Memory B cell (primary cell): ENCODE results near the gene TJAP1.

ENCODE experiments used
- ATAC-seq: fragments of 150-1000 bp; cut with Tn5 transposase; 2 replicates; pipeline ENCODE4 v1.10.0; 2021; ENCODE audit warnings: low read depth, mild to moderate bottlenecking, moderate library complexity
- DNase-seq, 2 donors: peaks; one replicate each; pipeline ENCODE4 v3.0.0; 2022; ENCODE audit warnings: low spot score in 2 of 2
- H3K27ac Mint-ChIP-seq: one replicate; pipeline ENCODE4 v1.8.0; 2022; ENCODE audit warnings: mild to moderate bottlenecking, moderate library complexity, mixed read lengths
- H3K27me3 Mint-ChIP-seq: one replicate; pipeline ENCODE4 v1.8.0; 2022; ENCODE audit warnings: mixed read lengths
- H3K36me3 Mint-ChIP-seq: one replicate; pipeline ENCODE4 v1.8.0; 2022; ENCODE audit warnings: mild to moderate bottlenecking, mixed read lengths
- H3K4me1 Mint-ChIP-seq: one replicate; pipeline ENCODE4 v1.8.0; 2022; ENCODE audit warnings: mixed read lengths
- H3K4me3 Mint-ChIP-seq: one replicate; pipeline ENCODE4 v1.8.0; 2022; ENCODE audit warnings: mild to moderate bottlenecking, moderate library complexity, mixed read lengths
- H3K9me3 Mint-ChIP-seq: one replicate; pipeline ENCODE4 v1.8.0; 2022; ENCODE audit warnings: mixed read lengths

TJAP1 gene

GRCh38 chr6:43509984-43510826 lies 32.8 kb downstream of the TJAP1 start, which contains the start of gene LRRC73:
Gene LRRC73 (minus strand): TSS chr6:43510346. CDS start chr6:43509785, 561 bp downstream.
- Mint-ChIP-seq H3K4me1 (peaks cover 20% of the 10 kb centered on the region), H3K4me3 (peak within 1 kb of the TSS; percentile 86), H3K27me3 (peaks cover 8% of the 10 kb centered on the region), H3K36me3 (peaks cover 13% of the 10 kb centered on the region), H3K27ac (peak within 1 kb of the TSS; percentile 68), H3K9me3 (no peaks in the 10 kb centered on the region)
- DNase-seq, result peak; percentile 76 to 93
- peak; percentile 83 for ATAC-seq

GRCh38 chr6:43510827-43511163 lies 33.4 kb downstream of the TJAP1 start:
- Mint-ChIP-seq H3K27me3 (peaks cover 8% of the 10 kb centered on the region), H3K27ac (peak overlapping the region; percentile 68), H3K4me3 (peak overlapping the region; percentile 78), H3K36me3 (peaks cover 15% of the 10 kb centered on the region), H3K9me3 (no peaks in the 10 kb centered on the region), H3K4me1 (peaks cover 24% of the 10 kb centered on the region)
- DNase-seq, result no peak
- ATAC-seq, result no peak

GRCh38 chr6:43511824-43512415 lies 34.5 kb downstream of the TJAP1 start:
- DNase-seq (no peak), ATAC-seq (no peak)
- H3K27ac Mint-ChIP-seq, result peak overlapping the region; percentile 37
- H3K36me3 Mint-ChIP-seq, result peaks cover 17% of the 10 kb centered on the region
- no peaks in the 10 kb centered on the region for H3K9me3 Mint-ChIP-seq
- no peak overlapping the region for H3K4me3 Mint-ChIP-seq
- H3K27me3 Mint-ChIP-seq, result peaks cover 8% of the 10 kb centered on the region
- peaks cover 30% of the 10 kb centered on the region for H3K4me1 Mint-ChIP-seq

DNA sequence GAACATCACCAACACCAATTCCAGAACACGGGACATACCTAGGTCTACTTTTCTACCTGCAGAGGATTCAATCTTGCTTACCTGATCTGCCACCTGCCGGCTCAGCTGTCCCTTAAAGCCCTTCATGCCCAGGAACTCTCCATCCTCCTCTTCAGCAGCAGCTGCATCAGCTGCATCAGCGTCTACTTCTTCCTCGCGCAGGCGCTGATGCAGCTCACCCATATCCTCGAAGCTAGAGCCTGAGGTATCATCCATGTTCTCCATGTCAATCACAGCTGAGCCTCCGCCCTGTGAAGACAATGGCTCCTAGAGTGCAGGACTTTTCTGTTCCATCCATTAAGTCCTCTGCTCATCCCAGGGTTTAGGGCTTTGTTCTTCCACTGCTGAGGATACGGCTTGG lies 38.4 kb downstream of the TJAP1 start:
- no peak overlapping the region for H3K27ac Mint-ChIP-seq
- peaks cover 19% of the 10 kb centered on the region for H3K4me1 Mint-ChIP-seq
- H3K36me3 Mint-ChIP-seq, result peaks cover 19% of the 10 kb centered on the region
- ATAC-seq (no peak), DNase-seq (no peak)
- H3K4me3 Mint-ChIP-seq, result no peak overlapping the region
- no peaks in the 10 kb centered on the region for H3K27me3 Mint-ChIP-seq
- no peaks in the 10 kb centered on the region for H3K9me3 Mint-ChIP-seq

GRCh38 chr6:43516367-43516696 lies 39.0 kb downstream of the TJAP1 start:
- DNase-seq, result no peak
- peak; percentile 3 for ATAC-seq
- peaks cover 19% of the 10 kb centered on the region for H3K4me1 Mint-ChIP-seq
- H3K27ac Mint-ChIP-seq, result no peak overlapping the region
- no peaks in the 10 kb centered on the region for H3K9me3 Mint-ChIP-seq
- H3K27me3 Mint-ChIP-seq, result no peaks in the 10 kb centered on the region
- peaks cover 19% of the 10 kb centered on the region for H3K36me3 Mint-ChIP-seq
- no peak overlapping the region for H3K4me3 Mint-ChIP-seq

DNA sequence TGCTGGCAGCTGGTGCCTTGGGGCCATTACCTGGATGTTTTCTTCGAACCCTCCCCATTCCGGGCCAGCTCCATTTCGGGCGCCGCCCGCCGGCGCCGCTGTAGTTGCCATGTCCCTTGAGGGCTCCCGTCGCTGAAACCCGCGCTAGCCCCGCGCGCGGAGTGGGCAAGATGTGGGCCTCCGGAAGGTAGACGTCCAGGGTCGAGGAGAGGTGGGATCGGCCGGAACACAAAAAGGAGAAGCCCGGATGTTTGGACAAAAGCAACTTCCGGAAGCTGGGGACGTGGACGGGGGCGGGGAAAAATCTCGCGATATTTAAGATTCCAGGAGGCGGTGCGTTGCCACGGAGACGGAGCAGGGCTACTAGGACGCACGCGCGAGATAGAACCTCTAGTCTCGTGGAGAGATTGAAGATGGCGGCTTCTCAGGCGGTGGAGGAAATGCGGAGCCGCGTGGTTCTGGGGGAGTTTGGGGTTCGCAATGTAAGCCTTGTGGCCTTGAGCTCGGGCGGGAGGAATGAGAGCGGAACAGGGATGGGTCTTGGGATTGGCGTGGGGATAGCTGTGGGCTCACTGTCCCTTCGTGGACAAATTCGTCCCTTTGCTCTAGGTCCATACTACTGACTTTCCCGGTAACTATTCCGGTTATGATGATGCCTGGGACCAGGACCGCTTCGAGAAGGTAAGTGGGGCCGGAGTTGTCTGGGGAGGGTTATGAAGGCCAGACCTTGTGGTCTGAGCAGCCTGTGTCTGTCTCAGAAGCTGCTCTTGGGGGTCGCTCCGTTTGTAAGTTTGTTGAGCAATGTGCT lies 39.5 kb downstream of the TJAP1 start, which contains the start of the genes POLR1C and YIPF3:
POLR1C (plus strand) TSS at position 393 of the 808 bp plus-strand sequence; CDS start at position 414, 21 bp downstream.
YIPF3 (minus strand) TSS at position 230 of the 808 bp plus-strand sequence; CDS start at position 111, 119 bp downstream.
- ATAC-seq, result peak; percentile 95
- Mint-ChIP-seq H3K9me3 (no peaks in the 10 kb centered on the region), H3K4me3 (no peak within 1 kb of the TSS), H3K27ac (no peak within 1 kb of the TSS), H3K36me3 (peaks cover 17% of the 10 kb centered on the region), H3K4me1 (peaks cover 16% of the 10 kb centered on the region), H3K27me3 (no peaks in the 10 kb centered on the region)
- peak; percentile 89 to 96 for DNase-seq

DNA sequence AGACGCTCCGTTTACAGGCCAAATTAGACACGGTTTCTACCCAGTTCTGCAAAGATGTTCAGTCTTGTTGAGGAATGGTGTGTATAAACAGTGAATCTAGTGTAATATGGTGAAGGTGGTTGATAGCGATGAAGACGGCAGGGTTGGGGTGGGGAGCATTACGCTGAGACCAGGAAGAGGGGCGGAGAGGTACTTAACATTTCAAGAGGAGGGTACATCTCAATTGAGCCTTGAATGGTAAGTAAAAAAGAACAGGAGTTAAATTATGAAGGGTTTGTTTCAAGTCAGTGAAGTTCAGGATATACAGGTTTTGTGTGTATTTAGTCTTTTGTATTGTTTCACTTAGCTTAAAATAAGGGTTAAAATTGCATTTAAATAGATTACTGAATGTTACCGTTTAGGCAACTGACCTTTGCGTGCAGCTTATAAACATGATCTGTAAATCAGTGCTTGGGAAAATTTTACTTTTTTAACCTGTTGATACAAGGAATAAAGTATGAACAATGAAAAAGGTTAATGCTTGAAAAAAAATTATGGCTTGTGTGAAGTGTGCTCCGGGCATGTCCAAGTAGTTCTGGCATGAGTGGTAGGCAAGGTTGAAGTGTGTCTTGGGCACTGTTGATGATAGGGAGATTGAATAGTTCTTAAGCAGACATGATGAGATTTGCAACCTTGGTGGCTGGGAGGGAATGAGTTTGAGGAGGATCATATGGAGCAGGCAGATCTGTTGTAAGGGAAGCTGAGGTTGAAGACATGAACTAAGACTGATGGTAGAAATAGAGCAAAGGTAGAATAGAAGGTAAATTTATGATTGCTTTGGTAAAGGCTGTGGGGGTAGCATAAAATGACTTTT lies 40.4 kb downstream of the TJAP1 start:
- H3K9me3 Mint-ChIP-seq, result no peaks in the 10 kb centered on the region
- DNase-seq (no peak), ATAC-seq (no peak)
- peaks cover 16% of the 10 kb centered on the region for H3K36me3 Mint-ChIP-seq
- H3K27ac Mint-ChIP-seq, result no peak overlapping the region
- no peaks in the 10 kb centered on the region for H3K27me3 Mint-ChIP-seq
- H3K4me1 Mint-ChIP-seq, result peaks cover 16% of the 10 kb centered on the region
- H3K4me3 Mint-ChIP-seq, result no peak overlapping the region

DNA sequence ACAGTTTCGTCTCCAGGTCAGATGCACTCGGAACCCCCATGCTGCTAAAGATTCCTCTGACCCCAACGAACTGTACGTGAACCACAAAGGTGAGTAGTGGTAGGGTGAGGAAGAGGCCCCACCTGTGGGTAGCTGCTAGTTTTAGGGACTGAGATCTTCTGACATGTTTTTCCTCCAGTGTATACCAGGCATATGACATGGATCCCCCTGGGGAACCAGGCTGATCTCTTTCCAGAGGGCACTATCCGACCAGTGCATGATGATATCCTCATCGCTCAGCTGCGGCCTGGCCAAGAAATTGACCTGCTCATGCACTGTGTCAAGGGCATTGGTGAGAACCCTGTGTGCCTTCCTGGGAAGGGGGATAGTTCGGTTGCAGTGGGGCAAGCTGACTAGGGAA lies 42.7 kb downstream of the TJAP1 start:
- no peak for DNase-seq
- H3K27ac Mint-ChIP-seq, result no peak overlapping the region
- H3K4me1 Mint-ChIP-seq, result peaks cover 11% of the 10 kb centered on the region
- H3K27me3 Mint-ChIP-seq, result no peaks in the 10 kb centered on the region
- H3K36me3 Mint-ChIP-seq, result peaks cover 14% of the 10 kb centered on the region
- H3K4me3 Mint-ChIP-seq, result no peak overlapping the region
- H3K9me3 Mint-ChIP-seq, result no peaks in the 10 kb centered on the region
- no peak for ATAC-seq

GRCh38 chr6:43521836-43522235 lies 44.5 kb downstream of the TJAP1 start:
- Mint-ChIP-seq H3K27me3 (no peaks in the 10 kb centered on the region), H3K9me3 (no peaks in the 10 kb centered on the region), H3K36me3 (peaks cover 17% of the 10 kb centered on the region), H3K4me3 (no peak overlapping the region), H3K27ac (no peak overlapping the region), H3K4me1 (no peaks in the 10 kb centered on the region)
- ATAC-seq (no peak), DNase-seq (no peak)

DNA sequence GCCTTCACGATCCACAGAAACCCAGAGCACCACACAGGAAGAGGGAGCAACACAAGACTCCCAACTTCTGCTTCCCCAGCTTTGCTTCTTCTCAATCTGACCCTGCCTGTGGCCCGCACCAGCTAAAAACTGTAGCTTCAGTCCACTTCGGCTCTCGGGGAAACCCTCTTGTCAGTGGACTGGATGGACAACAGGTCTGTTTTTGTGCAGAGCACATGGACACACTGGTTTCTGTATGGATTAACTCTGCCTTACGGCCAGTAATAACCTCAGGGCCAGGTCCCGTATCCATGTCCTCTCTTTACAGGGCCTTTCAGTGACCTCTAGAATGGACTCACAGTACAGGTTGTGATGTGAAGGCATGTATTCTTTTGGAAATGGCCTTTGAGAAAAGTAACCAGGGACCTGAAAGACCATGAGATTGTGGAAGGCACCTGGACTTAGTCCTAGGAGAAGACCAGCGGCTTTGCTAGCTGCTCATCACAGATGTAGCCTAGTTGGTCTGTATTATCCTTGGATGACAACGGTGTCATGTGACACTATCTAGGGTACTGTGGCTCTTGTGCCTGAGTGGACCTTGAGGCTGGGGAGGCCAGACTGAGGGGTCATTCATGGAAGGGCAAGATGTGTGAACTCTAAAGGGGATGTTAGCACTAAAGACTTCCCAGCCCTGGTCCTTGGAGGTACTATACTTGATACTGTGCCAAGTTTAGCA lies 45.3 kb downstream of the TJAP1 start:
- no peaks in the 10 kb centered on the region for H3K27me3 Mint-ChIP-seq
- no peak overlapping the region for H3K4me3 Mint-ChIP-seq
- no peaks in the 10 kb centered on the region for H3K4me1 Mint-ChIP-seq
- H3K9me3 Mint-ChIP-seq, result no peaks in the 10 kb centered on the region
- H3K27ac Mint-ChIP-seq, result no peak overlapping the region
- no peak for DNase-seq
- peaks cover 21% of the 10 kb centered on the region for H3K36me3 Mint-ChIP-seq
- no peak for ATAC-seq

DNA sequence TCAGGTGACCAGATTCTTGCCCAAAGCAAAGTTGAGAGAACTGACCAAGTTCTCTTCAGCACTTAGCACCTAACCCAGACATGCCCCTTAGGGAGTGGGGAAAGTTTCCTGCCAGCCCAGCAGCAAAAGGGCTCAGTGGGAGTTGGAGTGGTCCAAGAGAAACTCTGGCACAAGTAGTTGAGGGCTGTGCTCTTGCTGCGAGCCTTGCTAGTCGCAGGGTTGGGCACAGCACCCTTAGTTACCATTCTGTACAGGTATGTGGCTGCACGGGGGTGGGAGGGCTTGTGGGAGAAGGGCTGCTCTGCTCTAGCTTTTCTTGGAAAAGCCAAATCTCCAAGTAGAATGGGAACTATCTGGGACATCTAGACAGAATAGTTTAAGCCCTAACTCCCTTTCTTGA lies 45.9 kb downstream of the TJAP1 start:
- ATAC-seq (no peak), DNase-seq (no peak)
- H3K36me3 Mint-ChIP-seq, result peaks cover 22% of the 10 kb centered on the region
- no peak overlapping the region for H3K27ac Mint-ChIP-seq
- no peaks in the 10 kb centered on the region for H3K9me3 Mint-ChIP-seq
- no peaks in the 10 kb centered on the region for H3K27me3 Mint-ChIP-seq
- H3K4me3 Mint-ChIP-seq, result no peak overlapping the region
- H3K4me1 Mint-ChIP-seq, result no peaks in the 10 kb centered on the region

DNA sequence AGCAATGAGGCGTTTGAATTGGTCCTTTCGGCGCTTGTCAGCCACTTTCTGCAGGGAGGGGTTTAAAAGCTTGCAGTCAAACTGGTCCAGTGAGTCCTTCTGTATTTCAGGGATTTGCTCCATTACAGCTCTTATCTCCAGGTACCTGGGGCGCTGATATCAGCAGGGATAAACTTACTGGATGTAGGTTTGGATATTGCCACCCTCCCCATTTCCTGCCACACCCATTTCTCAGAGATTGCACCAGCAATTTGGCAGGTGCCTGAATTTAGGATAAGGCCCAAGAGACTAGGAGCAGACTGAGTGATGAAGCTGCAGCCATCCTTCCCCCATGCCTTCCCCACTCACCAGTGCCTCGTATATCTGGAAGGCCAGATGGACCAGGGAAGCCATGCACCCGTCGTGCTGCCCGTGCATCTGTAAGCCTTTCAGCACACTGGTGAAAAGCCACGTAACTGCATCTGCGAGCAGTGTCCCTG lies 47.2 kb downstream of the TJAP1 start:
- H3K27ac Mint-ChIP-seq, result no peak overlapping the region
- no peak for DNase-seq
- H3K4me3 Mint-ChIP-seq, result no peak overlapping the region
- no peaks in the 10 kb centered on the region for H3K9me3 Mint-ChIP-seq
- no peak for ATAC-seq
- peaks cover 22% of the 10 kb centered on the region for H3K36me3 Mint-ChIP-seq
- no peaks in the 10 kb centered on the region for H3K27me3 Mint-ChIP-seq
- no peaks in the 10 kb centered on the region for H3K4me1 Mint-ChIP-seq

DNA sequence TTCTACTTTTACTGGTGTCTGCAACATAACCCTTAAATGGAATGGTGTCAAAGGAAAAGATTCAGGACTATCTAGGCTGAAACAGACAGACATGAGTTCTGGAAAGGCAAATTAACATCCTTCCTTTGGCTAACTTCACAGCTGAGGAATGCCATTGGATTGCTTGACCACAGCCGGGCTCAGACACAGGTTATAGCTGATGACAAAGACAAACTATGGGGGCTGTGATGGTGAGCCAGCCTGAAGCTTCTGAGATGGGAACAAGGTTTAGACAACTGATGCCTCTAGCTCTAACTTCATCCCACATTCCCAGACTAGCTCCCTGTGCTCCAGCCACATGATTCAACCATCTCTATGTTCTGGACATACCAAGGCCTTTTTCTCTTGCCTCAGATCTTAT lies 54.8 kb downstream of the TJAP1 start:
- Mint-ChIP-seq H3K36me3 (peaks cover 20% of the 10 kb centered on the region), H3K4me1 (no peaks in the 10 kb centered on the region), H3K27me3 (no peaks in the 10 kb centered on the region), H3K27ac (no peak overlapping the region), H3K4me3 (no peak overlapping the region), H3K9me3 (no peaks in the 10 kb centered on the region)
- no peak for ATAC-seq
- no peak for DNase-seq
